ENCODE results near the gene SKIDA1.
A peak's percentile ranks its signal among the peaks of the same experiment; 100 is the strongest.

Gene SKIDA1

GRCh38 chr10:21528236-21529031, 3.0 kb upstream of the SKIDA1 start:
- no peak for DNase-seq

- DNase-seq, result no peak
Measured at GRCh38 chr10:21527598-21528235, 2.2 kb upstream of the SKIDA1 start.

- peak; percentile 51 to 58 for DNase-seq
Measured at GRCh38 chr10:21526860-21527597, 1.5 kb upstream of the SKIDA1 start.

- peak; percentile 45 to 55 for DNase-seq
Measured at GRCh38 chr10:21526188-21526859, 842 bp upstream of the SKIDA1 start.

GRCh38 chr10:21524526-21525366, 736 bp downstream of the SKIDA1 start:
- peak; percentile 37 to 46 for DNase-seq

GRCh38 chr10:21524131-21524525, 1.4 kb downstream of the SKIDA1 start:
- no peak for DNase-seq

- no peak for DNase-seq
Measured at GRCh38 chr10:21523557-21524008, 1.9 kb downstream of the SKIDA1 start.

- DNase-seq, result no peak
Measured at GRCh38 chr10:21522631-21523406, 2.7 kb downstream of the SKIDA1 start.

- no peak for DNase-seq
Measured at GRCh38 chr10:21521751-21522533, 3.5 kb downstream of the SKIDA1 start.

- no peak for DNase-seq
Measured at GRCh38 chr10:21520949-21521348, 4.5 kb downstream of the SKIDA1 start.

- DNase-seq, result no peak
Measured at GRCh38 chr10:21520509-21520908, 5.0 kb downstream of the SKIDA1 start.

- no peak for DNase-seq
Measured at GRCh38 chr10:21519941-21520436, 5.5 kb downstream of the SKIDA1 start.

- no peak for DNase-seq
Measured at GRCh38 chr10:21519397-21519933, 6.0 kb downstream of the SKIDA1 start.

GRCh38 chr10:21518641-21519396, 6.7 kb downstream of the SKIDA1 start:
- DNase-seq, result no peak

GRCh38 chr10:21518149-21518640, 7.3 kb downstream of the SKIDA1 start:
- no peak for DNase-seq

- peak in 1 of 2 donors; percentile 14 for DNase-seq
Measured at GRCh38 chr10:21517134-21518031, 8.1 kb downstream of the SKIDA1 start.
